NK-92 treated with Interleukin-12 subunit alpha and Interleukin-12 subunit beta, amount 100 ng/mL, for 24 hours (cell line): ENCODE data around the gene USP37.

Source experiments
- DNase-seq: peaks from one replicate; lab custom pipeline; 2025; lab: John Stamatoyannopoulos, UW

USP37 gene

DNA sequence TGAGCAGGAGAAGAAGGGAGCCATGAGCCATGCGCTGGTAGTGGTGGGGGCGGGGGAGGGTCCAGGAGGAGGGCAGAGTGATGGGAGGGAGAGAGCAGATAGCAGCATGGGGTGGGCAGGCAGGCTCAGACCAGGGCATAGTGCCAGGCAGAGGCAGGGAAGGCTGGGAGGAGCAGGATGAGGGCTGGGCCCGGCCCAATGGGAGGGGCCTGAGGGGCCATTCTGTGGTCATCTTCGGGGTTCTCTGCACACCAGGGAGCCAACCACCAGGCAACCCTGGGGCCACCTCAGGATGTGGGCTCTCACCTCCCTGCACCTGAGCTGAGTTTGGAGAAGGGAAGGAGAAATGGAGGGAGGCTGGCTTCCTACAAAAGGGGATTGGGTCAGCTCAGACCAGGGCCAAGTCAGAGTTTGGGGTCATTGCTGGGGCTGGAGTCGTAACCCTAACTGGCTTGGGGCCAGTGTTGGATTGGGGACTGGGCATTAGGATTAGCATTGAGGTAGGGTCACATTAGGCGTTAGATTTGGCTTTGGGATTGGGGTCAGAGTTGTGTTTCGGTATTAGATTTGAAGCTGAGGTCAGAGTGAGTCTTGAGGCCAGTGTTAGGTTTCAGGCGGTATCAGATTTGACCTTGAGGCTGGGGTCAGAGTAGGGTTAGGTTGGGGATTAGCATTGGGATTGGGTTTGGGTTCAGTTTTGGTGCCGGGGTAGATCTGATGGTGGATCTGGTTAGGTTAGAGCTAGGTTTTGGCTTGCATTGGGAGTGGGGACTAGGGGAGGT is 138.0 kb downstream of the USP37 start:
- no peak for DNase-seq

DNA sequence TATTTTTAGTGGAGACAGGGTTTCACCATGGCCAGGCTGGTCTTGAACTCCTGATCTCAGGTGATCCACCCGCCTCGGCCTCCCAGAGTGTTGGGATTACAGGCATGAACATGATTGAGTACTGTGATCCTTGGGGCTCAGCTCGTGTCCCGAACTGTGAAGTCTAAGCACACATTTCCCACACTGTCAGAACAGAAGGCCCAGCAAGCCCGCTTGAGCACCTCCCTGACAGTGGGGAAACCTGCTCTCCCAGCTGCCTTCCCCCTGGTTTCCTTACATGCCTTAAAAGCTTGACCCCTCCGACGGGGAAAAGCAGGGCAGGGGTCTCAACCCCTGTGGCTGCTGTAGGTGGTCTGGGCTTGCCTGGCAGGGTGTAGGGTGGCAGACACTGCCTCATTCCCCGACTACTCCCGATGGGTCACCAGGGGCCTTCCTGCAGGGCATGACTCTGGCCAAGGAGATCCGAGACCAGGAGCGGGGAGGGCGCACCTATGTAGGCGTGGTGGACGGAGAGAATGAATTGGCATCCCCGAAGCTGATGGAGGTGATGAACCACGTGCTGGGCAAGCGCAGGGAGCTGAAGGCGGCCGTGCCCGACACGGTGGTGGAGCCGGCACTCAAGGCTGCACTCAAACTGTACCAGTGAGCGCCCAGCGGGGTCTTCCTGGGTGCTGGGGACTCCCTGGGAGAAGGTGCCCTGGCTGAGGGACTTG is 139.1 kb downstream of the USP37 start:
- no peak for DNase-seq

DNA sequence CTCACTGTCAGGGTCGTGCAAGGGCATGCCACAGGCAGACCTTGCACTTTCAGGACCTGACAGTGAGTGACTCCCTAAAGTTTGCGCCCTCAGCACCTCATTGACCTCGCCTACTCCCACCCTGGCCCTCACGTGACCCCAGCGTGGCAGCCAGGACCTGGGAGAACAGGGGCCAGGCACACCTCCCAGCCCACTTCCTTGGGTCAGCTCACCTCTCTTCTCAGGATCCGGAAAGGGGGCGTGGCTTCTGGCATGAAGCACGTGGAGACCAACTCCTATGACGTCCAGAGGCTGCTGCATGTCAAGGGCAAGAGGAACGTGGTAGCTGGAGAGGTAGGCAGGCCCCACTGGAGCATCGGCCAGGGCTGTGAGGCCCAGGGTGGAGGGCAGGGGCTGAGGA is 140.4 kb downstream of the USP37 start:
- no peak for DNase-seq

DNA sequence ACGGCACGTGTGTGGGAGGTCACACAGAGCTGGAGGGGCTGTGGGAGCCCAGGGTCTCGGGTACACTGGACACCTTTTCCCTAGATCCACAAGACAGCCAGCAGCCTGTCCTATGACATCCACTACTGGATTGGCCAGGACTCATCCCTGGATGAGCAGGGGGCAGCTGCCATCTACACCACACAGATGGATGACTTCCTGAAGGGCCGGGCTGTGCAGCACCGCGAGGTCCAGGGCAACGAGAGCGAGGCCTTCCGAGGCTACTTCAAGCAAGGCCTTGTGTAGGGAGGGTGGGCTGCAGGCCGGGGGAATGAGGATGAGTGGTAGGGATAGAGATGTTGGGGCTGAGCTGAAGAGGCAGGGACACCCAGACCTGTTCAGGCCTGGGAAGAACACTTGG is 142.6 kb downstream of the USP37 start:
- no peak for DNase-seq

DNA sequence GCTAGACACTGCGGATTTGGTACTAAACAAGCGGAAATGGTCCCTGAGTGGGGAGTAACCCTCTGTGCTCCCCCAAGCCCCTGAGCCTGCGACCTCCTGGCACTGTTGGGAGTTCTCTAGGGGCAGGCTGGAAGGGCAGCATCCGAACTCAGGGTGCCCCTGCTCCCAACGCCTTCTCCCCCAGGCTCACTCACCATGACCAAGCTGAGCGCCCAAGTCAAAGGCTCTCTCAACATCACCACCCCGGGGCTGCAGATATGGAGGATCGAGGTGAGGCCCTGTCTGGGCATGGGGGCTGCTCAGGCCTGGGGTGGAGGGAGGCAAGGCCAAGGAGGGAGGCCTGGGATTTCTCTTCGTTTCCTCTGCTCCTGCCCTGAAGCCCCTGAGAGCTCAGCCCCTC is 144.6 kb downstream of the USP37 start:
- no peak for DNase-seq

DNA sequence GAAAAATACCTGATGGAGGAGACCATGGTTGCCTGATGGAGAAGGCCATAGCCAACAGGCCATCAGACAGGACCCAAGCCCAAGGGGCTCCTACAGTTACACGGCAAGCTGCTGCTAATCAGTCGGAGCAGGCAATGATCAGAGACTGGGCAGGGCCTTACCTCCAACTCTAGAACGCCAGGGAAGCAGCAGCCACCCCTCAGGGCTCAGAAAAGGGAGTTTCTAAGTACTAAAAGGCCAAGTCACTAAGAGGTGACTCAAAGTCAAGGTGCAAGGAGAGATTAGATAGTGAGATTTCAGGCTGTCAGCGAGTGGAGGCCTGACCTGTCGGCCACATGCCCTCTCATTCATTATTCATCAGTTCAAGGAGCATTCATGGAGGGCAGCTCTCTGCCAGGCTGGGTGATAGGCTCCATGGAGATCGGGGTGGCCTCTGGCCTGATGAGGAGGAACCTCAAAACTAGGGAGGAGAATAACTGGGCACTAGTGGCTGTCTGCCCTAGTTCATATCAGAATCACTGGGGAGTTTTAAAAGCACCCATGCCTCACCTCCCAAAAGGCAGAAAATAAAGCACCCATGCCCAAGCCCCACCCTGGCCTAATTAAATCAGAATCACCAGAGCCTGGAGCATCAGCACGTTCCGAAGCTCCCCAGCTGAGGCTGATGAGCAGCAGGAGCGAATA is 145.6 kb downstream of the USP37 start:
- no peak for DNase-seq

DNA sequence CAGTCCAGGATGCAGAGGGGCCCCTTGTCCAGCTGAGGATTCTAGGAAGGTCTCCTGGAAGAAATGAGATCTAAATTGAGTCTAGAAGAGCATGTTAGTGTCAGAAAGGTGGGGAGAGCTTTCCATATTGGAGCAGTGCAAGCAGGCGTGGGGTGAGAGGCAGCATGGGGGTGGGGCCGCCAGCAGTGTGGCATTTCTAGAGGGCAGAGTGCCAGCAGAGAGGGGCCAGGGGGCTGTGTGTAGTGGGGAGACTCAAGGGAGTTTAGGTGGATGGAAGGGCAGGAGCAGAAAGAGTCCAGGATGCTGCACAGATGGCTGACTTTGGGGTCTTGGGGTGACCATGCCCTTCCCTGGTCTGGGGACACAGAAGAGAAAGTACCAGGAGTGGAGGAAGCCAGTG is 147.1 kb downstream of the USP37 start:
- no peak for DNase-seq

DNA sequence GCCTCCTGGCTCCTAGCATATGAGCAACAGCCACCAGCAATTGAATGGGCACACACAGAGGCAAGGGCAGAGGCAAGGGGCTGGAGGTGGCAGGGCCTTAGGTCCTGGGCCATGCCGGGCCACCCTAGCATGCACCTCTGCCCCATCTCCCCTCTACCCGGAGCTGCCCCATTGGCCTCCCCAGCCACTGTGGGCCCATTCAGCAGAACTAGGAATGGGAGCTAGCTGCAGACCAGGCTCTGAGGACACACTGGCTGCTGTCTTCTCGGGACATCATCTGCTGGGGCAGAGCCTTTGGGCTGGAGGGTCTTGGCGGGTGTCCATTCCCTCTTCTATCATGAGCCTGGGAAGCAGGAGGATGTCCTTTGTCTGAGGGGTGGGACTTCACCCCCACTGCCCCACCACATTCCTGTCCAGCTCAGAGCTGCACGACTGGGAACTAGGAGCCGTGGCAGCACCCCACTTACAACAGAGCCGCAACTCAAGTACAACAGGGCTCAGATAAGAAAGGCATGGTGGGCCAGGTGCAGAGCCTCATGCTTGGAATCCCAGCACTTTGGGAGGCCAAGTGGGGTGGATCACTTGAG is 148.4 kb downstream of the USP37 start:
- no peak for DNase-seq

DNA sequence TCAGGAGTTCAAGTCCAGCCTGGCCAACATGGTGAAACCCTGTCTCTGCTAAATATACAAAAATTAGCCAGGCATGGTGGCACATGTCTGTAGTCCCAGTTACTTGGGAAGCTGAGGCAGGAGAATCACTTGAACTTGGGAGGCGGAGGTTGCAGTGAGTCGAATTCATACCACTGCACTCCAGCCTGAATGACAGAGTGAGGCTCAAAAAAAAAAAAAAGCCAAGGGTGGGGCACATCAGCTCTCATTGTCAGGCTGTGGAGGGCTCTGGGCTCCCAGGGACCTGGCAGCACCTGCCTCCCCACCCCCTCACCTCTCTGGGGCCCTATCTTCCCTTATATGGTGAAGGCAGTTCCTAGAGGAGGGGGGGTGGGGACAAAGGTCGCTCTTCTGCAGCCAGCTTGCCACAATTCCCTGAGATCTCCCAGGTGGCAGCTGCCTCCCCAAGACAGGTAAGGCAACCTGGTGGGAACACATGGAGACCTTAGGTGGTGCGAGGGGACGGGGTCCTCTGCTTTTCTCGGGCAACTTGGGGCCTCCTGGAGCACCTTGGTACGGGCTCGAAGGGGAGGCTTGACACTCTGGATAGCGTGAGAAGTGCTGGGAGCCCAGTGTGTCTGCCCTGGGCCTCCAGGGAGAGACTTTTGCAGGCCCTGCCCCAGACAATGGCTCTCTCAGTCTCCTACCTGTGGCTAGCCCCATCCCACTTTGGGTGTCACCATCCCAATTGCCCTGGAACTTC is 149.3 kb downstream of the USP37 start, which contains the start of gene VIL1:
Gene VIL1, plus strand, starts transcription at position 407 of the 742 bp plus-strand sequence. CDS start 4,656 bp downstream, outside the sequence.
- no peak for DNase-seq

GRCh38 chr2:218418321-218418716 is 149.8 kb downstream of the USP37 start:
- DNase-seq: no peak

- DNase-seq: no peak
Observed at GRCh38 chr2:218407717-218408116, 160.4 kb downstream of the USP37 start.

GRCh38 chr2:218406949-218407618 is 161.1 kb downstream of the USP37 start:
- DNase-seq: no peak

DNA sequence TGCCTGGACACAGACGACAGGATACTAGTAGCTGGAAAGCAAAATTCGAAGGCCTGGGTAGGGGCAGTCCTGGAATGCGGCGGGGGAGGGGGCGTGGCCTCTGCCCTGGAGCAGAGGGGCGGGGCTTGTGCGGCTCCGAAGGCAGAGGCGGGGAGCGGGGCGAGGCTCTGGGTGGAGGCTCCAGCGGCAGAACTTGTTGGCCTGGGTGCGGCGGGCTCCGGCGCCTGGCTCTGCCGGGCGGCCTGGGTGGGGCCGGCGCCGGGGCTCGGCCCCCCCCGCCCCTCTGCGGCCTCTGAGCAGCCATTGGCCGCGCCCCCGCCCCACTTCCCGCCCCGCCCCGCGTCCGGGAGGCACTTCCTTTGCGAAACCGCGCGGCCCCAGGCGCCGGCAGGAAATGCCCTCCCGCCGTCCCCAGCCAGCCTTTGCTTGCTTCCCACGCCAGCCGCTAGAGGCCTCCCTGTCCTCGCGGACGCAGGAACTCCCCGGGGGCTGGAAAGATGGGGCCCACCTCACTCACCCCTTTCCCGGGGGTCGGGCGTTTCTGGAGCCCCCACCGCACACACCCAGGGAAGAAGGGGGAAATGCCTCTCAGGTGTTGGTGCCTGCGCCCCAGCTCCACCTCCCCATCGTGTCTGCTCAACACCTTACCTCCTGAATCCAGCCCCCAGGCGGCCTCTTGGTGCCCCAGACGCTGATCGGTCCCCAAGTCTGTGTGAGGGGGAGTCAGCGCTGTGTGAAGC is 161.8 kb downstream of the USP37 start:
- DNase-seq: peak; percentile 94

DNA sequence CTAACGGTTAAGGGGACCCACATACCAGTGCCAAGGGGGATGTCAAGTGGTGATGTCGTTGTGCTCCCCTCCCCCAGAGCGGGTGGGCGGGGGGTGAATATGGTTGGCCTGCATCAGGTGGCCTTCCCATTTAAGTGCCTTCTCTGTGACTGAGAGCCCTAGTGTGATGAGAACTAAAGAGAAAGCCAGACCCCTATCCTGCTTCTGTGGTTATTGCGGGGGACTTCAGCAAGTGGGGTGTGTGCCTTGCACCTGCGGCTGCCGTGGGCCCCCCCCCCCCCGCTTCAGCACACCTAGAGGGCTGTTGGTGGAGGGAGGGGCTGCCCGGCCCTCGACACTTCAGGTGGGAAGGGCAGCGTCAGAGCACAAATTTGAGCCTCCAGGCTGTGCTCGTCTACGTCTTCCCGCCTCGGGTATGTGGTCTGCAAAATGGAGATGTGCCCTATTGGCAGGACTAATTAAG is 162.4 kb downstream of the USP37 start:
- no peak for DNase-seq

DNA sequence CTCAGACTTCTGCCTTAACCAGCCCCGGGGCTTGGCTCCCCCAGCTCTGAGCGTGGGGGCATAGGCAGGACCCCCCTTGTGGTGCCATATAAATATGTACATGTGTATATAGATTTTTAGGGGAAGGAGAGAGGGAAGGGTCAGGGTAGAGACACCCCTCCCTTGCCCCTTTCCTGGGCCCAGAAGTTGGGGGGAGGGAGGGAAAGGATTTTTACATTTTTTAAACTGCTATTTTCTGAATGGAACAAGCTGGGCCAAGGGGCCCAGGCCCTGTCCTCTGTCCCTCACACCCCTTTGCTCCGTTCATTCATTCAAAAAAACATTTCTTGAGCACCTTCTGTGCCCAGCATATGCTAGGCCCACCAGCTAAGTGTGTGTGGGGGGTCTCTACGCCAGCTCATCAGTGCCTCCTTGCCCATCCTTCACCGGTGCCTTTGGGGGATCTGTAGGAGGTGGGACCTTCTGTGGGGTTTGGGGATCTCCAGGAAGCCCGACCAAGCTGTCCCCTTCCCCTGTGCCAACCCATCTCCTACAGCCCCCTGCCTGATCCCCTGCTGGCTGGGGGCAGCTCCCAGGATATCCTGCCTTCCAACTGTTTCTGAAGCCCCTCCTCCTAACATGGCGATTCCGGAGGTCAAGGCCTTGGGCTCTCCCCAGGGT is 162.9 kb downstream of the USP37 start:
- DNase-seq: no peak

GRCh38 chr2:218404351-218405085 is 163.6 kb downstream of the USP37 start:
- no peak for DNase-seq

GRCh38 chr2:218403810-218404209 is 164.3 kb downstream of the USP37 start:
- no peak for DNase-seq

DNA sequence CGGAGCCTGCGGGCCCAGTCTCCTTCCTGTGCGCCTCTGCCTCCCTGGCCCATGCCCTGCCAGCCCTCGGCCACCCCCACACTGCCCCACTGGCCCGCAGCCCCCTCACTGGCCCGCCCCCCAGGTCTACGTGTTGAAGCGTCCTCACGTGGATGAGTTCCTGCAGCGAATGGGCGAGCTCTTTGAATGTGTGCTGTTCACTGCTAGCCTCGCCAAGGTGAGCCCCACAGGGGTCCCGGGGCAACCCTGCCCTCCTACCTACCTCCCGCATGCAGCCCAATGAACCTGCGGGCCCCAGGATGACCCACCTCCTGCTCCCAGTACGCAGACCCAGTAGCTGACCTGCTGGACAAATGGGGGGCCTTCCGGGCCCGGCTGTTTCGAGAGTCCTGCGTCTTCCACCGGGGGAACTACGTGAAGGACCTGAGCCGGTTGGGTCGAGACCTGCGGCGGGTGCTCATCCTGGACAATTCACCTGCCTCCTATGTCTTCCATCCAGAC is 165.2 kb downstream of the USP37 start:
- no peak for DNase-seq

DNA sequence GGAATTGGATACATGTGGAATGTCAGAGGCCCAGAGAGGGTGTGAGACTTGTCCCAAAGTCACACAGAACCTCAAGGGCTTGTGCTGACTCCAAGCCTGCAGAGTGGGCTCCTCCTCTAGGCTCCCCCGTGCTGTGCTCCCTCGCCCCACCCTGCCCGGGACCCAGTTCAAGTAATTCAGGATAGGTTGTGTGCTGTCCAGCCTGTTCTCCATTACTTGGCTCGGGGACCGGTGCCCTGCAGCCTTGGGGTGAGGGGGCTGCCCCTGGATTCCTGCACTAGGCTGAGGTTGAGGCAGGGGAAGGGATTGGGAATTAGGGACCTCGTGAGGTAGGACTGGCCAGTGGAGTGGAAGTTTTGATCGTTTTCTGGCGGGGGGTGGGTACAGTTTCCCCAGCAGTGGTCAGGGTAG is 165.7 kb downstream of the USP37 start:
- no peak for DNase-seq
